OCI-LY1 (cell line): ENCODE measurements around the gene FLT3.

Source experiments
- H2AFZ ChIP-seq: fragments of 200-600 bp; sonication (generic), shearing (Covaris generic); 2 replicates; pipeline ENCODE4 v1.6.0; 2014; ENCODE audit warnings: antibody characterized with exemption, mild to moderate bottlenecking, low read length
- H3F3A ChIP-seq: fragments of 200-600 bp; sonication (generic), shearing (Covaris generic); 2 replicates; pipeline ENCODE4 v1.6.0; 2014; ENCODE audit warnings: mild to moderate bottlenecking, antibody characterized with exemption, low read length, moderate library complexity; ENCODE audit not compliant: insufficient read depth
- H3K27ac ChIP-seq: fragments of 200-600 bp; sonication (generic); 2 replicates; pipeline ENCODE4 v1.5.1; 2014; ENCODE audit warnings: low read length, mixed run types, mild to moderate bottlenecking, low read depth; ENCODE audit not compliant: poor library complexity, severe bottlenecking
- H3K27me3 ChIP-seq: fragments of 200-600 bp; sonication (generic); 2 replicates; pipeline ENCODE4 v1.6.0; 2014; ENCODE audit warnings: antibody characterized with exemption, mild to moderate bottlenecking, low read length, moderate library complexity; ENCODE audit not compliant: insufficient read depth
- H3K36me3 ChIP-seq: fragments of 200-600 bp; sonication (generic); 2 replicates; pipeline ENCODE4 v1.6.1; 2014; ENCODE audit warnings: mild to moderate bottlenecking, antibody characterized with exemption, low read length, moderate library complexity, mixed read lengths; ENCODE audit not compliant: insufficient read depth
- H3K4me1 ChIP-seq: fragments of 200-600 bp; sonication (generic); 2 replicates; pipeline ENCODE4 v1.5.1; 2014; ENCODE audit warnings: mild to moderate bottlenecking, low read length, moderate library complexity; ENCODE audit not compliant: insufficient read depth, severe bottlenecking
- H3K4me2 ChIP-seq: fragments of 200-600 bp; sonication (generic), shearing (Covaris generic); 2 replicates; pipeline ENCODE4 v1.6.1; 2014; ENCODE audit warnings: low read length
- H3K4me3 ChIP-seq: fragments of 200-600 bp; sonication (generic); 2 replicates; pipeline ENCODE4 v1.5.1; 2014; ENCODE audit warnings: low read length, low read depth, mild to moderate bottlenecking, mixed read lengths; ENCODE audit not compliant: poor library complexity, severe bottlenecking
- H3K79me2 ChIP-seq: fragments of 200-600 bp; shearing (Covaris generic); 2 replicates; pipeline ENCODE4 v1.6.1; 2016; ENCODE audit warnings: mixed run types, low read length, mixed read lengths; ENCODE audit not compliant: insufficient read depth
- H3K9ac ChIP-seq: fragments of 200-600 bp; sonication (generic), shearing (Covaris generic); 2 replicates; pipeline ENCODE4 v1.6.1; 2014; ENCODE audit warnings: mild to moderate bottlenecking, low read length, mixed read lengths
- H3K9me2 ChIP-seq: fragments of 200-600 bp; sonication (generic), shearing (Covaris generic); 2 replicates; pipeline ENCODE4 v1.6.1; 2014; ENCODE audit warnings: low read depth, mild to moderate bottlenecking, low read length, mixed read lengths
- H3K9me3 ChIP-seq: fragments of 200-600 bp; shearing (Covaris generic); 2 replicates; pipeline ENCODE4 v1.6.1; 2014; ENCODE audit warnings: low read length, mixed read lengths
- H4K20me1 ChIP-seq: fragments of 200-600 bp; sonication (generic), shearing (Covaris generic); 2 replicates; pipeline ENCODE4 v1.6.0; 2016; ENCODE audit warnings: mild to moderate bottlenecking, low read length; ENCODE audit not compliant: insufficient read depth
- EZH2 ChIP-seq: fragments of 200-600 bp; sonication (generic), shearing (Covaris generic); IDR thresholded peaks from 2 replicates; pipeline ENCODE4 v1.8.0; 2017; ENCODE audit warnings: borderline replicate concordance, mixed run types, mild to moderate bottlenecking, antibody characterized with exemption, low read length, moderate library complexity, mixed read lengths
- TF ChIP-seq, protein P1 (sequence below): fragments of 200-600 bp; sonication (generic), shearing (Covaris generic); IDR thresholded peaks from 2 replicates; pipeline ENCODE4 v1.5.1; 2017; ENCODE audit warnings: mild to moderate bottlenecking, antibody characterized with exemption, low read length, moderate library complexity, mixed read lengths

FLT3 gene

DNA sequence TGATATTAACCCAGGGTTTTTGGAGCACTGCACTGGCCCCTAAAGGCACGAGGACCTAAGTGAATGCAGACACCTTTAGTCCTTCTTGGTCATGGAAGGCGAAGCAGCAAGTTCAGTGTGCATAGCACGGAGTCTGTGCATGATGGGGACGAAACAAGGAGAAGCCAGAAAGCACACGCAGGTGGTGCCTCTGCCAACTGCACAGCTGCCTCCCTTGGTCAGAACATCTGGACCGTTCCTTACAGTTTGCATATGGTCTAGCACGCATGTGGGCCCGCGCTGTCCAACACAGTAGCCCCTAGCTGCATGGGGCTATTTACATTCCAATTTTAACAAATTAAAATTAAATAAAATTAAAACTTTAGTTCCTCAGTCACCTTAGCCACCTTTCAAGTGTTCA lies 44.0 kb downstream of the FLT3 start:
- Histone ChIP-seq H3F3A (no peaks in the 10 kb centered on the region), H3K9ac (no peak overlapping the region), H4K20me1 (no peaks in the 10 kb centered on the region), H3K9me2 (no peaks in the 10 kb centered on the region), H2AFZ (no peak overlapping the region), H3K4me2 (no peak overlapping the region), H3K9me3 (no peaks in the 10 kb centered on the region), H3K79me2 (no peaks in the 10 kb centered on the region), H3K36me3 (no peaks in the 10 kb centered on the region), H3K27me3 (peaks cover 9% of the 10 kb centered on the region; the same call in 1 of the 2 replicates), H3K4me3 (no peak overlapping the region), H3K4me1 (no peaks in the 10 kb centered on the region), H3K27ac (no peak overlapping the region)
- TF ChIP-seq, protein P1, sequence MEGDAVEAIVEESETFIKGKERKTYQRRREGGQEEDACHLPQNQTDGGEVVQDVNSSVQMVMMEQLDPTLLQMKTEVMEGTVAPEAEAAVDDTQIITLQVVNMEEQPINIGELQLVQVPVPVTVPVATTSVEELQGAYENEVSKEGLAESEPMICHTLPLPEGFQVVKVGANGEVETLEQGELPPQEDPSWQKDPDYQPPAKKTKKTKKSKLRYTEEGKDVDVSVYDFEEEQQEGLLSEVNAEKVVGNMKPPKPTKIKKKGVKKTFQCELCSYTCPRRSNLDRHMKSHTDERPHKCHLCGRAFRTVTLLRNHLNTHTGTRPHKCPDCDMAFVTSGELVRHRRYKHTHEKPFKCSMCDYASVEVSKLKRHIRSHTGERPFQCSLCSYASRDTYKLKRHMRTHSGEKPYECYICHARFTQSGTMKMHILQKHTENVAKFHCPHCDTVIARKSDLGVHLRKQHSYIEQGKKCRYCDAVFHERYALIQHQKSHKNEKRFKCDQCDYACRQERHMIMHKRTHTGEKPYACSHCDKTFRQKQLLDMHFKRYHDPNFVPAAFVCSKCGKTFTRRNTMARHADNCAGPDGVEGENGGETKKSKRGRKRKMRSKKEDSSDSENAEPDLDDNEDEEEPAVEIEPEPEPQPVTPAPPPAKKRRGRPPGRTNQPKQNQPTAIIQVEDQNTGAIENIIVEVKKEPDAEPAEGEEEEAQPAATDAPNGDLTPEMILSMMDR: no peak
- no peak for TF ChIP-seq EZH2

DNA sequence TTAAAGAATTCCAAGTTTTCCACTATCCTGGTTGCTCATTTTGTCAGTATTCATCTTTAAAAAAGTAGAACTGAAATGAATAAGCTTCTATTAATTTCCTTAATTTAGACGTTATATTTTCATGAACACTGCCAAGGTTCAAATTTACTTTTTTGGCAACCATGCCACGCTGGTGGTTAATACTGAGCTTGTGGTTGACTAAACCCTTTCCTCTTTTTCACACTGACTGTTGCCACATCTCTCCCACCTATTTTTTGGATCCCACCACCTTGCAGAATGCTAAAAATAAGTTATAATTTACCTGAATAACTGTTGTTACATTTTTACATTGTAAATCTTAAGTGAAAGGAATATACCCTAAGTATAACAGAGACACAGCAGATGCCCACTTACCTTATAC lies 45.0 kb downstream of the FLT3 start:
- TF ChIP-seq EZH2: no peak
- TF ChIP-seq, protein P1: no peak
- no peaks in the 10 kb centered on the region for H4K20me1 ChIP-seq
- no peaks in the 10 kb centered on the region for H3K79me2 ChIP-seq
- no peak overlapping the region for H2AFZ ChIP-seq
- no peak overlapping the region for H3K4me3 ChIP-seq
- H3K36me3 ChIP-seq: no peaks in the 10 kb centered on the region
- no peak overlapping the region for H3K27ac ChIP-seq
- no peaks in the 10 kb centered on the region for H3K4me1 ChIP-seq
- H3K4me2 ChIP-seq: no peak overlapping the region
- H3F3A ChIP-seq: no peaks in the 10 kb centered on the region
- H3K9me2 ChIP-seq: no peaks in the 10 kb centered on the region
- H3K27me3 ChIP-seq: peaks cover 9% of the 10 kb centered on the region; the same call in 1 of the 2 replicates
- no peaks in the 10 kb centered on the region for H3K9me3 ChIP-seq
- no peak overlapping the region for H3K9ac ChIP-seq

DNA sequence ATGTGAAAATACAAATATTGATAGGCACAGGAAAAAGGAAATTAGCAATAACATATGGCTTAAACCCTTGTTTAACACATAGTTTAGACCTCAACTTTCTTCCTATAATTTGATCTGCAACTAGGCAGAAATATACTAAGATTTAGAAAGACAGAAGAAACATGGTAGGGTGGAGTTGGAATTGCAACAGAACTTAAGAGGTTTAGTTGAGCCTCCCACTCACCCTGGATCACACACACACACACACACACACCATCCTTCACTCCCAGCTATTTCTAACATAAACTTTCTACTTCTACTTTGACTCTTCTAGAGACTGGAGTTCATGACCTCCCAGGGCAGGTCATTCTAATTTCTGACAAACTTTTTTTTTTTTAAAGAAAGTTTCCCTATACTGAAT lies 47.4 kb downstream of the FLT3 start:
- Histone ChIP-seq H3K9me2 (no peaks in the 10 kb centered on the region), H3K4me2 (no peak overlapping the region), H4K20me1 (no peaks in the 10 kb centered on the region), H3K4me3 (no peak overlapping the region), H3K79me2 (no peaks in the 10 kb centered on the region), H3K9ac (no peak overlapping the region), H3K36me3 (no peaks in the 10 kb centered on the region), H3K4me1 (peaks cover 16% of the 10 kb centered on the region), H3F3A (no peaks in the 10 kb centered on the region), H3K9me3 (no peaks in the 10 kb centered on the region), H3K27me3 (peaks cover 9% of the 10 kb centered on the region; the same call in 1 of the 2 replicates), H3K27ac (no peak overlapping the region), H2AFZ (no peak overlapping the region)
- TF ChIP-seq, protein P1: no peak
- no peak for TF ChIP-seq EZH2
